NK-92 treated with Interleukin-12 subunit alpha and Interleukin-12 subunit beta, amount 100 ng/mL, for 24 hours (cell line): ENCODE results near the gene NACAD.
"Not testable (repeated sequence)": the region's sequence is repeated elsewhere in the genome, so short reads cannot be mapped to it uniquely, and the experiment has no call there.

Source experiments
- DNase-seq: peaks from one replicate; lab custom pipeline; 2025; lab: John Stamatoyannopoulos, UW

NACAD gene

DNA sequence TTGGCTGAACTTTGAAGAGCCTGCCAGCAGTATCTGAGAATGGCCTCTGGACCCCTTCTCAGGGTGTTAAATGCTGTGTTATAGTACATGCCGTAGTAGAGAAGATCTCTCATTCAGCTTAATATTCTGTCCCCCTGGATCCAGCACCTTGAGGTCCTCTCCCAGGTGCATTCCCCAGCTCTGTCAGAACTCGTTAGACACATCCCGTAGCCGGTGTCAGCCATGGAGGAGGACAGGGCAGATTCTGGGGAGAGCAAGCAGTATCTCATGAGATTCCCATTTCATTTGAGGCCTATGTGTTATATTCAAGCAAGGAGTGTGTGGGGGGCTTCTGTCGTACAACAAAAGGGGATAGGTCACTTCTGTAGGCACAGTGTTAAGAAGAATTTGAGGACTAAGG lies 34.8 kb downstream of the NACAD start:
- no peak for DNase-seq

DNA sequence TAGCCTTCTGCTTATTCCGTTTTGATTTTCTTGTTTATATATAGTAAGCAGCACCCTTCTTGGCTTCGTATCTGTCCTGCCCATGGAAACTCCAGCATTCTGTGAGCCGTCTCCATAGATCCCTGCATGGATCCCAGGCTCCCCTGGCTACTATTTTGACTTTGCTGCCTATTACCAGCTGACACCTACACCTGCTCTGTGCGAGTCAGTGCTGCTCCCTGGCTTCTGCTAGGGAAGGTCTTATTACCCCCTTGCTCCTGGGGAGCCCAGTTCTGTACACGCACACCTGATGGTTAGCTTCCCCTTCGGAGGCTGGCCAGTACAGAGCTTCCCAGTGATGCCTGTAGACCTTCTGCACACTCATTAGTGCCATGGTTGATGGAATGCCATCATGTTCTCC lies 35.4 kb downstream of the NACAD start:
- no peak for DNase-seq

DNA sequence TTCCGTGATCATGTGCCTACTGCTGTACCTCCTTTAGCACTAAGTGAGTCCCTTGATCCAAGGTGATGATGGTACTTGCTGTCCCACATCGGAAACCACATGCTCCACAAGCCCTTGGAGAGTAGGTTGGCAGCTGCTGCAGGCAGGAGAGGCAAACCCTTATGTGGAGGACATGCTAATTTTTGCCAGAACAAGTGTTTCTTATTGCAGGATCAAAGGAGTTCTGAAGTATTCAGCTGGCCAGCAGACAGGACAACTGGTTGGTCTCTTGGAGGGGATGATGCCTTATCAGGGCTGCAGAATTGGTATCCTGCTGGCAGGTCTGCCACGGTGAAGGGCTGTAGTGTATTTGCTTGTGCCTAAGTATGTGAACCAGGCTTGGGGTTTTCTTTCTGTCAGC lies 36.8 kb downstream of the NACAD start:
- no peak for DNase-seq

DNA sequence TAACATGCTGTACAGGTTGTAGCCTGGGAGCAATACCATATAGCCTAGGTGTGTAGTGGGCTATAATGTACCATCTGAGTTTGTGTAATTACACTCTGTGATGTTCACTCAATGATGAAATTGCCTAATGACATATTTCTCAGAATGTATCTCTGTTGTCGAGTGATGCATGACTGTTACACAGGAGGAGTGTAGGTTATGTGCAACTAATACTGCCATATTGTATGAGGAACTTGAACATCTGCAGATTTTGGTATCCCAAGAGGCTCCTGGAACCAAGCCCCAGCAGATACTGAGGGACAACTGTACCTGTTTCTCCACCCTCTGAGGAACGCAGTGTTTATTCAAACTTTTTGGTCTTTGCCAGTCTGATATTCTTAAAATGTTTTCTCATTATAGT lies 38.6 kb downstream of the NACAD start:
- DNase-seq, result no peak

DNA sequence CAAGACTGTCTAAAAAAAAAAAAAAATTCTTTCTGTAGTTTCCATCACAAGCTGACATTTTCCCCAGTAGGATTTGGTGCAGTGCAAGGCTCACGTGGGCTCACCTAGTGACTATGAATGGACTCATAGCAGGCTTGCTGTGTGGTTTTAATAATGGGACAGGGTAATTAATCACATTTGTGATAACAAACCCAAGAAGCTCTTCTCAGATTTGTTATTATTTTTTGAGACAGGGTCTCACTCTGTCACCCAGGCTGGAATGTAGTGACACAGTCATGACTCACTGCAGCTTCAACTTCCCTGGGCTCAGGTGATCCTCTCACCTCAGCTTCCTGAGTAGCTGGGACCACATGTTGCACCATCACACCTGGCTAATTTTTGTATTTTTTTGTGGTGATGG lies 40.0 kb downstream of the NACAD start:
- DNase-seq, result no peak

DNA sequence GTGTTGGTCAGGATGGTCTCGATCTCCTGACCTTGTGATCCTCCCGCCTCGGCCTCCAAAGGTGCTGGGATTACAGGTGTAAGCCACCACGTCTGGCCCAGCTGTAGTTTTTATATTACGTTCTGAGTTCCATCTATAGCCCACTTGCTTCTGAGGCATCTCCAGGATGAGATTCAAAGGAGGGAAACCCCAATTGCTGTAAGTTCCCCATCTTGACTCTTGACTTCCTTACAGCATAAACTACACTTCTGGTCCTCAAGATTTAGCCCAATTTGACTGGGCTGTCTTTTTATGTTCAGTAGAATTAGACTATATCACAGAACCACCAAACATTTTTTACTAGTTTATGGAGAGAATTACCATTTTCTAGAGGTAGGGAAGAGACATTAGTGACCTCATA lies 44.4 kb downstream of the NACAD start:
- no peak for DNase-seq

DNA sequence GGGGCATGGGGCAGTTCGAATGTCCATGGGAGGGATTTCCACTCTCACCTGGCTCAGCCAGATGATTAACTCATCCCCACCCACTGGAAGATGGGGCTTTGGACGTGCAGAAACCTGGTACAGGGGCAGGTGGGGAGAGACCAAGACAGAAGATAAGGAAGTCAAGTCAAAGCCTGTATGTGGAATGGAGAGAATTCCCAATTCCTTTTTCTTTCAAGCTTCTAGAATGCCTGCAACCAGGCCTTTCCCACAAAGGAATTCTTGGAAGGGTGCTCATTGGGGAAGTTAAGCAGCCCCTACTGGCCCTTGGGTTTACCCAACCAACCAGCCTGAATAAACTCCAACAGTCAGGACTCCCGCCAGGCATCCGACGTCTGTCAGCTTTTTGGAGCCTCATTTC lies 49.7 kb downstream of the NACAD start:
- DNase-seq, result no peak

DNA sequence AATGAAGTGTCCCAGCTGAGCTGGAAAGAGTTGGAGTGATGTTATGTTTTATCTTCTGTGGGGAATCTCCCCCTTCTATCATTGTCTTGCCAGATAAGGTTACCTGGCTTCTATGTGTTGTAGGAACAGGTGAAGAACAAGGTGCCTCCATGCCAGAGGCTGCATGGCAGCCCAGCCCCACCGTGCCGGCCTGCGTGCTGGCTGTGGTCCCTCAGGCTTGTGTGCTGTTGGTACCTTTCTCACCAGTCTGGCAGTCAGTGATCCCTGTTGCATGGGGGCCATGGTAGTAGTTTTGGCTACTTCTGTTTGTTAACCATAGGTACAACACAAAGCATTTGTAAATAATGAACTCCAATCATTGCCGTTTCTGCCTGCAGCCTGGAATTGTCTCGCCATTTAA lies 50.9 kb downstream of the NACAD start:
- DNase-seq, result no peak

DNA sequence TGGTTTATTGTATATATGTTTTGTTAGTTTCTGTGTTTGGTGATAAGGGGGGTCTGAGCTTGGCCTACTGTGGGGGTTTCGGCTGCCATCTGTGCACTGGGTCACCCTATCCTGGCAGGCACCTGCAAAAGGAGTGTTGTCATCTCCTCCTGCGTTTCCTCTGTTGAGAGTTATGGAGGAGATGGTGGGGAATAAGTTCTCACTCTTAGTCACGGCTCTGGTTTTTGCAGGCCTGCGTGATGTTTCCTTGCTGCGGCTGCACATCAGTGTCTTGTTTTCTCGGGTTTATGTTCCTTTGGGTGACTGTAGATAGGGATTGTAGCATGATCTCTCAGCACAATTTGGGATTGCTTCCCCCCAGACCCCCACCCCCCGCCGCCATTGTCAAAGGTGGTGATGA lies 52.0 kb downstream of the NACAD start:
- no peak for DNase-seq

DNA sequence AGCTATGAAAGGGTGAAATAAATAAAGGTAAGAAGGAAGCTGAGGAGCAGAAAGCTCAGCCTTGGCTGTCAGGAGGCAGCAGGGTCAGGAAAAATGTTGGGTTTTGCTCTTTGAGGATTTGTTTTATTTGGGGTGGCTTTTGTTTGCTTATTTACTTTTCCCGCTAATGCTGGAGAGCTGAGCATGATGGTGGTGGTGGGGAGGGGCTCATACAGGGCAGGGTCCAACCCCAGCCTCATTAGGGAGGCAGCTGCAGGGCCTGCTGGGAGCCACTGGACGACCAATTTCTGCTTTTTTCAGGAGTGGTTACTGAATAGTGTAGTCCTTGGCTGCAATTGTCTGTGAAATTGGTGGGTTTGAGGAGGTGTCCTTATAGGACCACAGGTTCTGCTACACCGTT lies 52.5 kb downstream of the NACAD start:
- no peak for DNase-seq

DNA sequence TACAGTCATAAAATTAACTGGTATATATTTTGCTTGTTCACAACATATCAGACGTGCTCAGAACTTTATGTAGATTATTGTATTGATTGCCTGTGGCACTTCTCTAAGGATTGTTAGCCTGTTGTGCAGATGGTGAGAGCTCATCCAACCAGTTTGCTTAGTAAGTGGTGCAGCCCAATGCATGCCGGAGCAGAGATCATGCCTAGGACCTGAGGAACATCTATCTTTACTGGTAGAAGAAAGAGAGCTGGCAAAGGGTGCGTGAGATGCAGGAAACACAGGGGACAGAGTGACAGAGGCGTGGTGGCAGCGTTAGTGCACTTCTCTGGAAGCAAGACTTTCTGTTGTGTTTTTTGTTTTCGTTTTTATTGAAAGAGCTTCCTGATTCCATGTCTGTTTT lies 52.9 kb downstream of the NACAD start:
- DNase-seq, result no peak

DNA sequence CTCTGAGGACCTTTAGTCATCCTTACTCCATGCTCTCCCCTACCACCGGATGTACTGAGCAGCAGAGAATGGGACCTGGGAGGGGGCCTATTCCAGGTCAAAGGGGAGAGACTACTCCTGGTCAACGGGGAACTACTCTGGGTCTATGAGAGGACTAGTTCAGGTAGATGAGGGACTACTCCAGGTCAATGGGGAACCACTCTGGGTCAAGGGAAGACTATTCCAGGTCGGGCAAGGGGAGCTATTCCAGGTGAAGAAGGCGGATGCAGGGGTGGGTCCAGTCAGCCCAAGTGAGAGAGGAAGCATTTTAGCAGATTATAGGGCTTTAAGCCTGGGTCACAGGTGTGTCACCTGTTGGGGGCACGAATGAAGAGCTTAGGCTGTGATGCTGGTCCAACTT lies 53.4 kb downstream of the NACAD start:
- no peak for DNase-seq

DNA sequence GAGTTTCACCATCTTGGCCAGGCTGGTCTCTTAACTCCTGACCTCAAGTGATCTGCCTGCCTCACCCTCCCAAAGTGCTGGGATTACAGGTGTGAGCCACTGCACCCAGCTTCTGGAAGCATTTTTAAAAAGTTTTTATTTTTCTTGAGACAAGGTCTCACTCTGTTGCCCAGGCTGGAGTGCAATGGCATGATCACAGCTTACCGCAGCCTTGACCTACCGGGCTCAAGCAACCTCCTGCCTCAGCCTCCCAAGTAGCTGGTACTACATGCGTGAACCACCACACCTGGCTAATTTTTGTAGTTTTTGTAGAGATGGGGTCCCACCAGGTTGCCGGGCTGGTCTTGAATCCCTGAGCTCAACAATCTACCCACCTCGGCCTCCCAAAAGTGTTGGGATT lies 54.1 kb downstream of the NACAD start:
- not testable (repeated sequence) for DNase-seq

DNA sequence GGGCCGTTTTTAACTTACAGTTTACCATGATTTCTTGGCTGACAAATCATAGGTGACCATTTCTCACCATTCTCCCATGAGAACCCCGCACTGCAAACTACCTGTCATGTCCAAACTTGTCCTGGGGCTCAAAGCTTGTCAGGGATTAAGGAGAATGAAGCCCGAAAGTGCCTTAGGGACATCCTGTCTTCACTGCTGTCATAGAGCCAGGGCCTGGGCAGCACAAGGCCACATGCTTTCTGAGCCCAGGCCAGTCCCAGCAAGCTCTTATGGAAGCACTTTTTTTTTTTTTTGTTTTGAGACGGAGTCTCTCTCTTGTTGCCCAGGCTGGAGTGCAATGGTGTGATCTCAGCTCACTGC lies 54.9 kb downstream of the NACAD start:
- DNase-seq, result no peak

DNA sequence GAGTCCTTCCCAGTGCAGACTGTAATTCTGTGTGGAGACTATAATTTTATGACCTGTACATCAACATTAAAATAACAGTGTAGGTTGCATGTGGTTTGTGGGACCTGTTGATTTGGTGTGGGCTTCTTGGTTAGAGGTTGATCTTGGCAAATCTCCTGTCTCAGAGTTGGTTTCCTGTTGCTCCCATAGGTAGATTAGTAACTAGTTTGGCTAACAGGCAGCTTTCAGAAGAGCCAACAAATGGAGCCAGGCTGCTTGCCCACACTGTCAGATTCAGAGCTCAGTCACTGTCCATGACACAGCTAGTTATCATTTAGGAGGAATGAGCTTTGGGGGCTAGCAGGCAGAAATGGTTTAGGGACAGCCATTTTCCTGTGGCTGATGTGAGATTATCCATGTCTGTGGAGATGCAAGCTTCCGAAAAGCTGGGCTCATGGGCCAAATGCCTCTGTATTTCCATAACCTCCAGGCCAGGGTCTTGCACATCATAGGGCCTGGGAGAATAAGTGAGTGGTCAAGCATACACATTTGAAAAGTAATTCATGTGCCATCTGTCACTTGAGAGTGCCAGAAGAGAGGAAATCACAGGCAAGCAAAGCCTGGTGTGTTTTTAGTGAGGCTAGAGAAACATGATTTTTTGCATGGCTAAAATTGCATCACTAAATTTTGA lies 55.4 kb downstream of the NACAD start:
- no peak for DNase-seq

DNA sequence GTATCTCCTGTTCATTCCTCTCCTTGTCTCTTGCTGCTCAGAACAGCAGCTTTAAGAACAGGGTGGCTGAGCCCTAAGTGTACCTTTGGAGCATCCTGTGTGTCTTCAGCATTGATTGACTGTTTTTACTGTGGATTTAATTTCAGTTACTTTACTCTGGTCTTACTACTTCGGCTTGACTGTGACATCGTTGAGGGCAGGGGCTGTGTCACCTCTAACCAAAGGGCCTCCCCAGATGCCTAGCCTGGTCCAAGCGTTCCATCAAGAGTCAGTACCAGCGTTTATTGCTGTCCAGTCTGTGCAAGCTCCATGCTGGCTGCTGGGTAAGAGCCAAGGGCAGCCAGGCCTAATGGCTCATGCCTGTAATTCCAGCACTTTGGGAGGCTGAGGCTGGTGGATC lies 56.3 kb downstream of the NACAD start:
- no peak for DNase-seq

DNA sequence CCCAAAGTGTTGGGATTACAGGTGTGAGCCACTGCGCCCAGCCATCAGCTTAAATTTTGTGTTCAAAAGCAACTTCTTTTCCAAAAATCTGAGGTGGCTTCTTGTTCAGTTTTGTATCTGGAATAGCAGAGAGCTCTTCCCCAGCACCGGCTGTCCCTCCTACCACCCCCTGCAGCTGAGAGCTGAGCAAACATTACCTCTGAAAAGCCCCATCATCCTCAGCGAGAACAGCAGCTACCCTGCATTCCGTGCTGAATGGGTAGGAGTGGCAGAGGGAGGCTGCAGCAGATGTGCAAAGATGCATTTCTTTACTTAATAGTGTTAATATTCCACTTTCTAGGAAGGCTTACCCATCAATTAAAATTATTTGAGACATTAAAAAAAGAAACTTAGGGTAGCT lies 56.9 kb downstream of the NACAD start:
- DNase-seq, result no peak
